GM10266 (cell line): ENCODE results near the gene PRIMA1.

Experiments
- DNase-seq: peaks from one replicate; pipeline ENCODE4 v3.0.0; 2012; ENCODE audit errors: extremely low spot score
- TF ChIP-seq, protein P1 (sequence below): IDR thresholded peaks from 2 replicates; pipeline ENCODE4 v1.5.1; 2012; ENCODE audit warnings: mild to moderate bottlenecking, low read depth; ENCODE audit not compliant: control insufficient read depth, insufficient read depth; ENCODE audit errors: missing control alignments

PRIMA1 gene

DNA sequence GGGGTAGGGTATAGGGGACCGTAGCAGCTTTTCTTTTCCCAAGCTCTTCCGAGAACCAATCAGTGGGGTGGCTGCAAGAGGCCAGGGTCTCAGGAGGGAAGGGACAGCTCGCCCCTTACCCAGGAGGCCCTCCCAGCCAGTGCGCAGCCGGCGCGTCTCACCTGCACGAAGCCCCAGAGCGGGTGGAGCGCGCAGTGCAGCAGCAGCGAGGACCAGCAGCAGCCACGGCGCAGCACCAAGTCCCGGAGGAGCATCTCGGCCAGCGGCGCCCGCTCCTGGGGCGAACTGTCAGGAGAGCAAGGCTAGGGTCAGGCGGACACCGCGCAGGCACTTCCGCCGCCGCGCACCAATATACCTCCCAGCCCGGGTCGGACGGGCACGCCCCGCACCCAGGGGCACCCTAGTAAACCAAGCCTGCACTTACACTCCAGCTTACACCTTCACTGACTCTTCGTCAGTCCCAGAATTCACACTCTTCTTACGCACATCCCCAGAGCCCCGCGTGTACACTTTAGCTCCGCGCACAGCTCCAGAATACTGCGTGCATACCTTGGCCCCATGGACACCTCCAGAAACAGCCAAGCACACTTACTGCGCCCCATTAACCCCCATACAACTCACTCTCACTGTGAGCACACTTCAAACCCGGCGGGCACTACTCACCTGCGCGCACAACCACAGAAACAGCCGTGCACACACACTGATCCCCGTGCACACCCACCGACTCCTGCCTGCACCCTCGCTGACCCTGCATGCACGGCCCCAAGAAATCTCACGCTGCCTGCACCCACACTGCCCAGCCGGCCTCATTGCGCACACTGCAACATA lies 606 bp downstream of the PRIMA1 start:
- no peak for DNase-seq
- TF ChIP-seq, protein P1, sequence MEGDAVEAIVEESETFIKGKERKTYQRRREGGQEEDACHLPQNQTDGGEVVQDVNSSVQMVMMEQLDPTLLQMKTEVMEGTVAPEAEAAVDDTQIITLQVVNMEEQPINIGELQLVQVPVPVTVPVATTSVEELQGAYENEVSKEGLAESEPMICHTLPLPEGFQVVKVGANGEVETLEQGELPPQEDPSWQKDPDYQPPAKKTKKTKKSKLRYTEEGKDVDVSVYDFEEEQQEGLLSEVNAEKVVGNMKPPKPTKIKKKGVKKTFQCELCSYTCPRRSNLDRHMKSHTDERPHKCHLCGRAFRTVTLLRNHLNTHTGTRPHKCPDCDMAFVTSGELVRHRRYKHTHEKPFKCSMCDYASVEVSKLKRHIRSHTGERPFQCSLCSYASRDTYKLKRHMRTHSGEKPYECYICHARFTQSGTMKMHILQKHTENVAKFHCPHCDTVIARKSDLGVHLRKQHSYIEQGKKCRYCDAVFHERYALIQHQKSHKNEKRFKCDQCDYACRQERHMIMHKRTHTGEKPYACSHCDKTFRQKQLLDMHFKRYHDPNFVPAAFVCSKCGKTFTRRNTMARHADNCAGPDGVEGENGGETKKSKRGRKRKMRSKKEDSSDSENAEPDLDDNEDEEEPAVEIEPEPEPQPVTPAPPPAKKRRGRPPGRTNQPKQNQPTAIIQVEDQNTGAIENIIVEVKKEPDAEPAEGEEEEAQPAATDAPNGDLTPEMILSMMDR: no peak

GRCh38 chr14:93785423-93785822 lies 2.9 kb downstream of the PRIMA1 start:
- TF ChIP-seq, protein P1: no peak

DNA sequence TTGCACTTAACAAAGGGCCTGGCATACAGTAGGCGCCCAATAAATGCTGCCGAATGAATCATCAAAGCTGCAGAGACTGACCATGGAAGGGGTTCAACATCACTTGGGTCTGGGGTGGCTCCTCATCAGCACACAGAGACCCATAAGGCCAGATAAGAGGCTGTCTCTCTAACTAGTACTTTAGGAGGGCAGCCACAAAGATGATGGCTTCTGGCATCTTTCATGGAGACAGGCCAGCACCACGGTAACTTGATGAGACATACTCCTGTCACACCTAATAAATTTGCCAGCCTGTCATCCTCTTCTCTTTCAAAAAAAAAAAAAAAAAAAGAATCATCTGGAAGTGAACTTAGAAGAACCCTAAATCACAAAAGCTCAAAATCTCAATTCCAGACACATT lies 3.4 kb downstream of the PRIMA1 start:
- TF ChIP-seq, protein P1: no peak
- no peak for DNase-seq

More at GRCh38 chr14:93785423-93785822, 2.9 kb downstream of the PRIMA1 start:
- DNase-seq: no peak

- DNase-seq: no peak
- TF ChIP-seq, protein P1: no peak
Measured at GRCh38 chr14:93780813-93781400, 7.4 kb downstream of the PRIMA1 start.

DNA sequence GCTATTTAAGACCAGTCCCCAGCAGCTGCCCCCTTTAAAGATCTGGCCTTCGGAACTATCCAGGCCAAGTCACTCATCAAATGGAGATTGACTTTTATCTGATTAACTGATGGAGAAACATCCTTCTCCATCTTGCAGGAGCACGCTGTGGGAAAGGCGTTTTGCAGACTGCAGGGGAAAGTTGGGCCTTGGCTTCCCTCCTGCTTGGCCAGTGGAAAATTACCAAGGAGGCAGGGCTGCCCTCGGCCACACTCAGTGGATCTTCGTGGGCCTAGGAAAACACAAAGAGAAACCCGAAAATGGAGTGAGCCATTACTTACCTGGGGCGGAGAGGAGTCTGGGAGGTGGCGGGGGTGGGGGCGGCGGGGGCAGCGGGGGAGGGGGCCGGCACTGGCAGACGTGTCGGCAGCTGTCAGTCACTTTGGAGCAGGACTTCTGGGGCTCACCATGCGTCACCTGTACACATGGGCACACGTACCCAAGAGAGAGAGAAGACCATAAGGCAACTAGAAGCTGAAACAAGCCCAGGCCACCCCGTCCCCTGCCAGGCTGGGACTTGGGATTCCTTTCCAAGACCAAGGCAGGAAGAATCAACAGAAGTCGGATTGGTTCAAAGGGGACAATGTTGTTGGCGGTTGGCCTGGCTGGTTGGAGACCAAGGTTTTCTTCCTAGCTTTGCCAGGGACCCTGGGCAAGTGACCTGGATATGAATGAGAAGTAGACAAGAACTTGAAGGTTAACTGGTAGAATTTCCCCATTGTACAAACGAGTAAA lies 9.2 kb downstream of the PRIMA1 start:
- TF ChIP-seq, protein P1: no peak
- DNase-seq: no peak

DNA sequence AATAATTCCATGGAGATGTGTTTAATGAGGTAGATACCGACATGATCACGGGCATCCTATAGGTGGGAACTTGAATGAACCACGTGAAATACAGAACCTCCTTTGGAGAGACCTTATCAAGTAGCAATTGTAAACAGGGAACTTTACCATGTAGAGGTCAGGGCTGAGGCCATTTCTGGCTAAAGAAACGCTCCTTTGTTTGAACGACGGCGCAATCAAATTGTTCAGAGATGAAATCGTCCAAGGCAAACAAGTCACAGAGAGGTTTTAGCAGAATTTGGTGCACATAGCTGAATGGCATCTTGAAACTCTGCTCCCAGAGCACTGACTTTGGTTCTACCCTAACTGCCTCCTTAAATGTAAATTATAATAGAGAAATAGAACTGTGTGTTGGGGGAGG lies 9.8 kb downstream of the PRIMA1 start:
- TF ChIP-seq, protein P1: no peak
- no peak for DNase-seq
